ENCODE results near the gene ABCG1.

Gene ABCG1

DNA sequence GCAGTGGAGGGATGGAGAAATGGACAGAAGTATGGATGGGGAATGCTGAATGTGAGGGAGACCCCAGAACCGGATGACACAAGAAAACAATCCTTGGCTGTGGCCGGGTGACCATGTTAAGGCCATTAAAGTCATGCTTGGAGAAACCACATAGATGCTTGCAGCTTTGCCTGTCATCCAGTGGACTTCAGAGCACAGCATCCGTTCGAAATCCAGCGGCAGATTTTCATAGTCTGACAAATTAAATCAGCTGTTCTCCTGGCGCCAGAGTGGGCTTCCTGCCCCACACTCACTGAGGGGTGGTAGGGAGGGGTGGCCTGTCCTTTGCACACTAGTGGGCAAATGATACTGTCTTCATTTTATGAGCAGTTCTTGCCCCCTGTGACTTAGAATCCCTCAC, 35.1 kb downstream of the ABCG1 start:
- Histone ChIP-seq H2AFZ (no peak overlapping the region), H3K9me3 (ENCODE audit: control insufficient read depth, low read length) (no peaks in the 10 kb centered on the region), H3K36me3 (ENCODE audit: control insufficient read depth, insufficient read depth, low read length) (no peaks in the 10 kb centered on the region), H3K4me1 (peaks cover 5% of the 10 kb centered on the region), H3K9ac (no peak overlapping the region), H3K79me2 (no peaks in the 10 kb centered on the region), H3K4me2 (ENCODE audit: low read length) (no peak overlapping the region), H3K4me3 (ENCODE audit: low read depth, low read length) (no peak overlapping the region), H3K27me3 (ENCODE audit: control insufficient read depth, insufficient read depth, low read length) (no peaks in the 10 kb centered on the region), H3K27ac (no peak overlapping the region)
- no peak for TF ChIP-seq CTCF (IDR thresholded peaks at IDR 0.05)

DNA sequence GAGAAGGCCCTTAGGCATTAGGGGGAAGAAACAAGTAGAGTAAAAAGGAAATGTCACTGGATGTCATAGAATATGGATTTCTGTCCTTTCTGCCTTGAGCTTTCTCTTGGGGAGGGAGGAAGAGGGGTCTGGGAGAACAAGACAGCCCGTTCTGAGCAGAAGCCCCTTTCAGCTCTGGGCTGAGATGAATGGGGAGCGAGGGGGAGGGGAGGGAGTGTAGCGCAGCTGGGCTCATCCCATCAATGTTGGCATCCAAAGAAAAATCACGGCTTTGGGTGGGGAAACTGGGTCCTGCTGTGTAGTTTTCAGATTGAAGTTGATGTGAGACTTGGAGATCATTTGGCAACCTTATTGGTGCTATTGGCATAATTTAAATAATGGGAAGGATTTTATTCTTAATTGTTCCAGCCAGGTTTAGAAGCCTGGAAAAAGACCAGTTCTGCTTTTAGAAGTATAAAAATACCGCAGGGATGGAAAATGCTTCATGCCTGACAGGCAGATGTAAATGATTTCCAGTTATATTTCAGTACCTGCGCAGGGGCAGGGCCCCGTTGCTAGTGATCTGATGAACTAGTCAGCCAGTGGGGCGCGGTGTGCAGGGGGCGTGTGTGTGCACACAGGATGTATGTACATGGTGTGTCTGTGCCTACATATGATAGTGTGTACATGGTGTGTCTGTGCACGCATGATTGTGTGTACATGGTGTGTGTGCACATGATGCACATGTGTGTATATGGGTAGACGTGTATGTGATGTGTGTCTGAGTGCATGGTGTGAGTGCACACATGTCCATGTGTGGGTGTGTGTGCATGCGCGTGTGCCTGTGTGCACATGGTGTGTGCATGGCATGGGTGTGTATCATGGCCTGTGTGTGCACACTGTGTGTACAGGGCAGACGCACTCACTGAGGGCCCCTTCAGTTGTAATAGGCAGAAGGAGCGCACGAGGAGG, 36.0 kb downstream of the ABCG1 start:
- Histone ChIP-seq H3K27ac (no peak overlapping the region), H3K9ac (no peak overlapping the region), H3K79me2 (no peaks in the 10 kb centered on the region), H3K9me3 (ENCODE audit: control insufficient read depth, low read length) (no peaks in the 10 kb centered on the region), H2AFZ (no peak overlapping the region), H3K4me2 (ENCODE audit: low read length) (no peak overlapping the region), H3K27me3 (ENCODE audit: control insufficient read depth, insufficient read depth, low read length) (no peaks in the 10 kb centered on the region), H3K36me3 (ENCODE audit: control insufficient read depth, insufficient read depth, low read length) (no peaks in the 10 kb centered on the region), H3K4me1 (peaks cover 6% of the 10 kb centered on the region), H3K4me3 (ENCODE audit: low read depth, low read length) (no peak overlapping the region)
- no peak for TF ChIP-seq CTCF (IDR thresholded peaks at IDR 0.05)

- Histone ChIP-seq H3K27me3 (ENCODE audit: control insufficient read depth, insufficient read depth, low read length) (no peaks in the 10 kb centered on the region), H2AFZ (no peak overlapping the region), H3K4me1 (peaks cover 6% of the 10 kb centered on the region), H3K79me2 (no peaks in the 10 kb centered on the region), H3K9me3 (ENCODE audit: control insufficient read depth, low read length) (no peaks in the 10 kb centered on the region), H3K36me3 (ENCODE audit: control insufficient read depth, insufficient read depth, low read length) (no peaks in the 10 kb centered on the region), H3K27ac (no peak overlapping the region), H3K9ac (no peak overlapping the region), H3K4me2 (ENCODE audit: low read length) (no peak overlapping the region), H3K4me3 (ENCODE audit: low read depth, low read length) (no peak overlapping the region)
- no peak for TF ChIP-seq CTCF (IDR thresholded peaks at IDR 0.05)
These were observed 36.9 kb downstream of the ABCG1 start for GRCh38 chr21:42255825-42256224.

- Histone ChIP-seq H3K79me2 (no peaks in the 10 kb centered on the region), H3K9me3 (ENCODE audit: control insufficient read depth, low read length) (no peaks in the 10 kb centered on the region), H3K4me2 (ENCODE audit: low read length) (no peak overlapping the region), H3K4me3 (ENCODE audit: low read depth, low read length) (no peak overlapping the region), H3K27me3 (ENCODE audit: control insufficient read depth, insufficient read depth, low read length) (no peaks in the 10 kb centered on the region), H3K4me1 (peaks cover 6% of the 10 kb centered on the region), H3K9ac (no peak overlapping the region), H3K36me3 (ENCODE audit: control insufficient read depth, insufficient read depth, low read length) (no peaks in the 10 kb centered on the region), H2AFZ (no peak overlapping the region), H3K27ac (no peak overlapping the region)
- TF ChIP-seq CTCF (IDR thresholded peaks at IDR 0.05), result no peak
These were observed 37.4 kb downstream of the ABCG1 start for GRCh38 chr21:42256316-42256715.

Measured in parathyroid adenoma (tissue), 2 donors.